HEK293 (cell line): Measurements from ENCODE around the gene POLR3C.

ENCODE experiments used
- CTCF ChIA-PET: fragments of 350-600 bp; formaldehyde crosslinking; extraction: SDS; loops from one replicate; lab custom pipeline; 2021; ENCODE audit warnings: antibody characterized with exemption; lab: Yijun Ruan, JAX
- POLR2A ChIA-PET: fragments of 300-600 bp; formaldehyde crosslinking; extraction: SDS; loops from one replicate; lab custom pipeline; 2020; ENCODE audit warnings: antibody characterized with exemption, inconsistent platforms; lab: Yijun Ruan, JAX
- H3K27ac ChIP-seq: fragments of 200-500 bp; sonication (Bioruptor generic); 2 replicates; pipeline ENCODE4 v1.5.1; 2014; ENCODE audit warnings: low read depth, low read length, control low read depth, inconsistent platforms; ENCODE audit errors: extremely low read depth
- H3K36me3 ChIP-seq, 2 experiments: fragments of 200-500 bp in 1 of 2; sonication (Bioruptor generic) in 1 of 2; 1 replicate in 1 of 2; 2 replicates in 1 of 2; pipeline ENCODE4 v1.5.1; 2014 to 2017; ENCODE audit warnings: inconsistent platforms in 2 of 2, low read length in 2 of 2; ENCODE audit not compliant: control insufficient read depth in 2 of 2, insufficient read depth in 1 of 2
- H3K4me1 ChIP-seq: fragments of 200-500 bp; sonication (Bioruptor generic); 2 replicates; pipeline ENCODE4 v1.5.1; 2014; ENCODE audit warnings: mild to moderate bottlenecking, low read length, inconsistent platforms; ENCODE audit not compliant: control insufficient read depth, insufficient read depth
- H3K4me3 ChIP-seq: 2 replicates; pipeline ENCODE4 v1.5.1; 2011; ENCODE audit warnings: low read depth, mild to moderate bottlenecking, control low read depth, low read length, moderate library complexity
- H3K9me3 ChIP-seq: fragments of 200-500 bp; sonication (Bioruptor generic); 2 replicates; pipeline ENCODE4 v1.5.1; 2014; ENCODE audit warnings: low read depth, low read length, inconsistent platforms; ENCODE audit not compliant: control insufficient read depth, insufficient read depth
- GLI4 ChIP-seq: fragments of 450-650 bp; formaldehyde crosslinking; IDR thresholded peaks from 2 replicates; pipeline ENCODE4 v1.5.1; 2016; ENCODE audit warnings: missing biosample characterization, missing genetic modification characterization
- INSM2 ChIP-seq: fragments of 450-650 bp; formaldehyde crosslinking; IDR thresholded peaks from 2 replicates; pipeline ENCODE4 v1.5.1; 2016; ENCODE audit warnings: missing biosample characterization, missing genetic modification characterization
- PRDM1 ChIP-seq: fragments of 450-650 bp; formaldehyde crosslinking; IDR thresholded peaks from 2 replicates; pipeline ENCODE4; 2016; ENCODE audit warnings: missing biosample characterization, missing genetic modification characterization
- PRDM6 ChIP-seq: fragments of 450-650 bp; formaldehyde crosslinking; IDR thresholded peaks from 2 replicates; pipeline ENCODE4 v1.5.1; 2017; ENCODE audit warnings: missing biosample characterization, missing genetic modification characterization
- SCRT2 ChIP-seq: fragments of 450-650 bp; formaldehyde crosslinking; IDR thresholded peaks from 2 replicates; pipeline ENCODE4 v1.5.1; 2016; ENCODE audit warnings: missing biosample characterization, missing genetic modification characterization
- SETDB1 ChIP-seq: IDR thresholded peaks from one replicate; pipeline ENCODE4 v1.6.1; 2017; ENCODE audit warnings: mild to moderate bottlenecking, low read length, moderate library complexity, mixed read lengths; ENCODE audit not compliant: insufficient read length
- SP2 ChIP-seq: fragments of 450-650 bp; formaldehyde crosslinking; IDR thresholded peaks from 2 replicates; pipeline ENCODE4 v1.5.1; 2016; ENCODE audit warnings: missing biosample characterization, missing genetic modification characterization
- ZFP3 ChIP-seq: fragments of 450-650 bp; formaldehyde crosslinking; IDR thresholded peaks from 2 replicates; pipeline ENCODE4 v1.5.1; 2016; ENCODE audit warnings: low read depth, missing biosample characterization, missing genetic modification characterization
- ZFP37 ChIP-seq: fragments of 450-650 bp; formaldehyde crosslinking; IDR thresholded peaks from 2 replicates; pipeline ENCODE4 v1.5.1; 2016; ENCODE audit warnings: missing biosample characterization, missing genetic modification characterization
- ZNF140 ChIP-seq: fragments of 450-650 bp; formaldehyde crosslinking; IDR thresholded peaks from 2 replicates; pipeline ENCODE4 v1.5.1; 2016; ENCODE audit warnings: missing biosample characterization, missing genetic modification characterization
- ZNF169 ChIP-seq: fragments of 450-650 bp; formaldehyde crosslinking; IDR thresholded peaks from 2 replicates; pipeline ENCODE4 v1.5.1; 2016; ENCODE audit warnings: missing biosample characterization, missing genetic modification characterization
- ZNF23 ChIP-seq: fragments of 450-650 bp; formaldehyde crosslinking; IDR thresholded peaks from 2 replicates; pipeline ENCODE4 v1.5.1; 2016; ENCODE audit warnings: missing biosample characterization, missing genetic modification characterization, borderline replicate concordance
- ZNF280D ChIP-seq: fragments of 450-650 bp; formaldehyde crosslinking; IDR thresholded peaks from 2 replicates; pipeline ENCODE4 v1.5.1; 2016; ENCODE audit warnings: missing biosample characterization, missing genetic modification characterization
- ZNF324 ChIP-seq: fragments of 450-650 bp; formaldehyde crosslinking; IDR thresholded peaks from 2 replicates; pipeline ENCODE4 v1.5.1; 2016; ENCODE audit warnings: missing biosample characterization, missing genetic modification characterization
- ZNF354C ChIP-seq: fragments of 450-650 bp; formaldehyde crosslinking; IDR thresholded peaks from 2 replicates; pipeline ENCODE4 v1.5.1; 2016; ENCODE audit warnings: missing biosample characterization, missing genetic modification characterization, low read depth, borderline replicate concordance
- ZNF366 ChIP-seq: fragments of 450-650 bp; formaldehyde crosslinking; conservative IDR thresholded peaks from 2 replicates; pipeline ENCODE4 v1.5.1; 2016; ENCODE audit warnings: missing biosample characterization, missing genetic modification characterization
- ZNF398 ChIP-seq: fragments of 450-650 bp; formaldehyde crosslinking; IDR thresholded peaks from 2 replicates; pipeline ENCODE4 v1.5.1; 2017; ENCODE audit warnings: missing biosample characterization, missing genetic modification characterization
- ZNF416 ChIP-seq: fragments of 450-650 bp; formaldehyde crosslinking; IDR thresholded peaks from 2 replicates; pipeline ENCODE4 v1.5.1; 2016; ENCODE audit warnings: missing biosample characterization, missing genetic modification characterization
- ZNF530 ChIP-seq: fragments of 450-650 bp; formaldehyde crosslinking; IDR thresholded peaks from 2 replicates; pipeline ENCODE4 v1.5.1; 2016; ENCODE audit warnings: low read depth, missing biosample characterization, missing genetic modification characterization
- ZNF645 ChIP-seq: fragments of 450-650 bp; formaldehyde crosslinking; IDR thresholded peaks from 2 replicates; pipeline ENCODE4; 2016; ENCODE audit warnings: missing biosample characterization, missing genetic modification characterization
- ZNF76 ChIP-seq: fragments of 450-650 bp; formaldehyde crosslinking; IDR thresholded peaks from 2 replicates; pipeline ENCODE4; 2016; ENCODE audit warnings: low read depth, missing biosample characterization, missing genetic modification characterization, borderline replicate concordance

The POLR3C gene

GRCh38 chr1:145857170-145857569 lies 33.2 kb downstream of the POLR3C start:
- no peaks in the 10 kb centered on the region for H3K9me3 ChIP-seq
- no peaks in the 10 kb centered on the region for H3K4me1 ChIP-seq
- POLR2A ChIA-PET = interaction anchor here (2.9 to 4.6 kb wide), 2 partner anchors 10 to 33 kb away, joined by 23 to 127 read pairs; partner anchors contain the start of genes NUDT17, POLR3C and RNF115
- CTCF ChIA-PET = interaction anchor here (1.0 to 9.6 kb wide), 3 partner anchors 11 to 53 kb away, joined by 4 to 190 read pairs (median 25); partner anchors contain the start of genes ITGA10 and NUDT17
- no peak overlapping the region for H3K4me3 ChIP-seq
- H3K27ac ChIP-seq = no peak overlapping the region
- H3K36me3 ChIP-seq = peaks cover 14 to 49% of the 10 kb centered on the region in 2 experiments
- TF ChIP-seq ZNF354C (tag by site-specific recombination) = no peak
- no peak for TF ChIP-seq SETDB1
- no peak for TF ChIP-seq ZNF416
- no peak for TF ChIP-seq ZNF366 (tag by site-specific recombination)
- TF ChIP-seq ZFP3 = no peak
- no peak for TF ChIP-seq ZNF324 (tag by site-specific recombination)
- TF ChIP-seq ZNF645 (tag by site-specific recombination) = no peak
- TF ChIP-seq PRDM1 (tag by site-specific recombination) = no peak
- no peak for TF ChIP-seq PRDM6 (tag by site-specific recombination)
- TF ChIP-seq GLI4 = no peak
- TF ChIP-seq ZNF530 (tag by site-specific recombination) = no peak
- TF ChIP-seq ZNF23 (tag by site-specific recombination) = no peak
- no peak for TF ChIP-seq INSM2 (tag by site-specific recombination)
- no peak for TF ChIP-seq SCRT2 (tag by site-specific recombination)
- no peak for TF ChIP-seq ZNF398 (tag by site-specific recombination)
- no peak for TF ChIP-seq ZNF76 (tag by site-specific recombination)

- Histone ChIP-seq H3K9me3 (no peaks in the 10 kb centered on the region), H3K36me3 (peaks cover 4 to 37% of the 10 kb centered on the region in 2 experiments), H3K27ac (peak overlapping the region; percentile 65; the same call in 1 of the 2 replicates), H3K4me1 (no peaks in the 10 kb centered on the region), H3K4me3 (peak overlapping the region; percentile 68)
- POLR2A ChIA-PET = interaction anchor here (0.6 to 4.6 kb wide), 25 partner anchors 11 to 577 kb away, joined by 3 to 127 read pairs (median 5); partner anchors contain the start of genes ANKRD34A, LIX1L, NUDT17 and POLR3C
- CTCF ChIA-PET = interaction anchor here (0.8 to 9.6 kb wide), 8 partner anchors 12 to 174 kb away, joined by 3 to 190 read pairs (median 5); partner anchors contain the start of genes ITGA10 and NUDT17
- TF ChIP-seq SP2 (peak; percentile 62), ZNF280D (tag by site-specific recombination) (0 out of 2 replicates have a peak, but pooled peaks have one; percentile 58), SCRT2 (tag by site-specific recombination) (0 out of 2 replicates have a peak, but pooled peaks have one; percentile 28), ZNF169 (no peak), ZNF140 (tag by site-specific recombination) (peak; percentile 81), ZFP37 (no peak)
Observed at GRCh38 chr1:145858238-145858900, 34.4 kb downstream of the POLR3C start.
